OCI-LY7 (cell line): ENCODE results near the gene TPO. TPM values are rescaled to one million over a fixed set of nuclear protein-coding genes. Genes with fewer than 3 reads are reported as not detected.

ENCODE experiments used
- BruUV-seq: library from RNA; stranded (reverse); fragments of 400-500 nt; replicated peaks from 2 replicates; lab custom pipeline; 2021; lab: Mats Ljungman, UMichigan
- CTCF ChIA-PET: fragments of 300-600 bp; sonication (Branson Sonifier 250); formaldehyde crosslinking; loops from one replicate; lab custom pipeline; 2022; ENCODE audit warnings: antibody characterized with exemption; ENCODE audit not compliant: unreplicated experiment; lab: Charles Lee
- POLR2A ChIA-PET: fragments of 300-600 bp; sonication (Branson Sonifier 250); formaldehyde crosslinking; loops from one replicate; lab custom pipeline; 2022; ENCODE audit warnings: antibody characterized with exemption; lab: Charles Lee
- DNase-seq: peaks from one replicate; pipeline ENCODE4 v3.0.0-alpha.2; 2015; ENCODE audit warnings: low spot score
- H2AFZ ChIP-seq: fragments of 200-600 bp; sonication (generic), shearing (Covaris generic); 2 replicates; pipeline ENCODE4 v1.6.1; 2014; ENCODE audit warnings: mild to moderate bottlenecking, antibody characterized with exemption, low read length, moderate library complexity
- H3K27ac ChIP-seq: fragments of 200-600 bp; sonication (generic); 2 replicates; pipeline ENCODE4 v1.5.1; 2014; ENCODE audit warnings: mixed run types, low read depth, mild to moderate bottlenecking, moderate library complexity, low read length, inconsistent platforms; ENCODE audit not compliant: poor library complexity, severe bottlenecking
- H3K36me3 ChIP-seq: fragments of 200-600 bp; sonication (generic); 2 replicates; pipeline ENCODE4 v1.6.1; 2014; ENCODE audit warnings: mild to moderate bottlenecking, antibody characterized with exemption, low read length, moderate library complexity, mixed read lengths; ENCODE audit not compliant: insufficient read depth
- H3K4me1 ChIP-seq: fragments of 200-600 bp; sonication (generic); 2 replicates; pipeline ENCODE4 v1.5.1; 2014; ENCODE audit warnings: mild to moderate bottlenecking, low read length; ENCODE audit not compliant: insufficient read depth, poor library complexity, severe bottlenecking
- H3K4me2 ChIP-seq: fragments of 200-600 bp; sonication (generic); 2 replicates; pipeline ENCODE4 v1.6.1; 2014; ENCODE audit warnings: mild to moderate bottlenecking, low read length
- H3K4me3 ChIP-seq: fragments of 200-600 bp; sonication (generic); 2 replicates; pipeline ENCODE4 v1.5.1; 2014; ENCODE audit warnings: mild to moderate bottlenecking, low read depth, low read length; ENCODE audit not compliant: poor library complexity, severe bottlenecking
- H3K79me2 ChIP-seq: fragments of 200-600 bp; sonication (generic); 2 replicates; pipeline ENCODE4 v1.6.1; 2016; ENCODE audit warnings: low read depth, mild to moderate bottlenecking, low read length, moderate library complexity, mixed read lengths; ENCODE audit not compliant: insufficient read depth
- H3K9me2 ChIP-seq: fragments of 200-600 bp; sonication (generic); 2 replicates; pipeline ENCODE4 v1.6.1; 2016; ENCODE audit warnings: mild to moderate bottlenecking, low read length, mixed read lengths; ENCODE audit not compliant: insufficient read depth
- H3K9me3 ChIP-seq: fragments of 200-600 bp; sonication (generic); 2 replicates; pipeline ENCODE4 v1.6.1; 2014; ENCODE audit warnings: mild to moderate bottlenecking, mixed run types, low read length, mixed read lengths
- H4K20me1 ChIP-seq: fragments of 200-600 bp; sonication (generic); 2 replicates; pipeline ENCODE4 v1.6.1; 2014; ENCODE audit warnings: mild to moderate bottlenecking, antibody characterized with exemption, low read length, moderate library complexity, mixed read lengths; ENCODE audit not compliant: insufficient read depth
- CTCF ChIP-seq: fragments of 200-600 bp; sonication (generic); conservative IDR thresholded peaks from 2 replicates; pipeline ENCODE4 v1.5.1; 2014; ENCODE audit warnings: mild to moderate bottlenecking, antibody characterized with exemption, low read length, moderate library complexity, mixed read lengths
- EZH2phosphoT487 ChIP-seq: fragments of 200-600 bp; sonication (generic); IDR thresholded peaks from 2 replicates; pipeline ENCODE4 v1.6.1; 2018; ENCODE audit warnings: low read depth, borderline replicate concordance, mild to moderate bottlenecking, mixed run types, antibody characterized with exemption, low read length, moderate library complexity, mixed read lengths
- intact Hi-C: fragments of 100-400 bp; cut with micrococcal nuclease; formaldehyde crosslinking; loops from one replicate; pipeline ENCODE4 v1.10.0; 2022; ENCODE audit not compliant: unreplicated experiment
- total RNA-seq, 2 experiments: library from RNA; depleted of rRNA in 1 of 2; stranded (reverse); fragments of >200 nt in 1 of 2; shearing (Covaris generic) in 1 of 2; gene quantifications; 2 replicates each; pipeline ENCODE4 v1.2.3, GENCODE V29; 2014 to 2022

The TPO gene
- total RNA-seq, 2 experiments from 2014 or later: not detected

- H3K36me3 ChIP-seq: no peaks in the 10 kb centered on the region
- no peak for TF ChIP-seq CTCF
- TF ChIP-seq EZH2phosphoT487: no peak
- H3K79me2 ChIP-seq: no peaks in the 10 kb centered on the region
- DNase-seq: no peak
- H3K9me3 ChIP-seq: no peaks in the 10 kb centered on the region
- H2AFZ ChIP-seq: no peak overlapping the region
- ChIA-PET CTCF (interaction anchor here (0.6 kb wide), 1 partner anchor 51 kb away, joined by 8 read pairs; no protein-coding TSS in a partner anchor), POLR2A (no interaction called here)
- H3K27ac ChIP-seq: no peak overlapping the region
- H3K4me2 ChIP-seq: no peak overlapping the region
- no peaks in the 10 kb centered on the region for H3K4me1 ChIP-seq
- intact Hi-C loops: no loop called here
- H3K9me2 ChIP-seq: no peaks in the 10 kb centered on the region
- H4K20me1 ChIP-seq: no peaks in the 10 kb centered on the region
- no peak overlapping the region for H3K4me3 ChIP-seq
- BruUV-seq: no TSS peak
These were observed 82.6 kb downstream of the TPO start for GRCh38 chr2:1495676-1496358.

- Histone ChIP-seq H3K27ac (no peak overlapping the region), H3K36me3 (no peaks in the 10 kb centered on the region), H3K4me1 (no peaks in the 10 kb centered on the region), H3K4me3 (no peak overlapping the region), H3K79me2 (no peaks in the 10 kb centered on the region), H3K9me2 (no peaks in the 10 kb centered on the region), H2AFZ (no peak overlapping the region), H3K4me2 (no peak overlapping the region), H4K20me1 (no peaks in the 10 kb centered on the region), H3K9me3 (no peaks in the 10 kb centered on the region)
- BruUV-seq: no TSS peak
- no peak for TF ChIP-seq EZH2phosphoT487
- TF ChIP-seq CTCF: no peak
- CTCF ChIA-PET: interaction anchor here (0.6 kb wide), 1 partner anchor 50 kb away, joined by 8 read pairs; no protein-coding TSS in a partner anchor
- no peak for DNase-seq
- POLR2A ChIA-PET: no interaction called here
- intact Hi-C loops: no loop called here
These were observed 83.1 kb downstream of the TPO start for GRCh38 chr2:1496359-1496821.

- Histone ChIP-seq H3K27ac (no peak overlapping the region), H3K9me2 (no peaks in the 10 kb centered on the region), H3K4me3 (no peak overlapping the region), H3K4me2 (no peak overlapping the region), H2AFZ (no peak overlapping the region), H3K4me1 (no peaks in the 10 kb centered on the region), H3K36me3 (no peaks in the 10 kb centered on the region), H3K79me2 (no peaks in the 10 kb centered on the region), H4K20me1 (no peaks in the 10 kb centered on the region), H3K9me3 (no peaks in the 10 kb centered on the region)
- intact Hi-C loops: no loop called here
- POLR2A ChIA-PET: no interaction called here
- CTCF ChIA-PET: no interaction called here
- TF ChIP-seq EZH2phosphoT487 (no peak), CTCF (no peak)
- BruUV-seq: no TSS peak
- DNase-seq: no peak
These were observed 83.9 kb downstream of the TPO start for GRCh38 chr2:1497122-1497611.
